SK-N-SH treated with all-trans-retinoic acid at 6 μM for 48 hours (cell line): ENCODE measurements around the gene MIER1.

Experiments
- CREB5 ChIP-seq: fragments of 250-450 bp; sonication (Bioruptor Pico); IDR thresholded peaks from 2 replicates; pipeline ENCODE4 v1.5.1; 2020; ENCODE audit warnings: low read depth, mild to moderate bottlenecking, moderate library complexity
- ISL1 ChIP-seq: fragments of 250-450 bp; sonication (Bioruptor Pico); IDR thresholded peaks from 2 replicates; pipeline ENCODE4 v2.1.2; 2022; ENCODE audit warnings: mild to moderate bottlenecking, moderate library complexity
- OSR1 ChIP-seq: fragments of 250-450 bp; sonication (Bioruptor Pico); IDR thresholded peaks from 2 replicates; pipeline ENCODE4 v1.8.0; 2022; ENCODE audit warnings: moderate library complexity, mild to moderate bottlenecking, inconsistent platforms
- POU6F1 ChIP-seq: fragments of 250-450 bp; sonication (Bioruptor Pico); IDR thresholded peaks from 2 replicates; pipeline ENCODE4 v1.8.0; 2021; ENCODE audit warnings: low read depth, mild to moderate bottlenecking, moderate library complexity, borderline replicate concordance
- PPARA ChIP-seq: fragments of 250-450 bp; sonication (Bioruptor Pico); IDR thresholded peaks from 2 replicates; pipeline ENCODE4 v1.5.0; 2020; ENCODE audit warnings: mild to moderate bottlenecking, borderline replicate concordance
- RARB ChIP-seq: fragments of 250-450 bp; sonication (Bioruptor Pico); IDR thresholded peaks from 2 replicates; pipeline ENCODE4 v1.8.0; 2021; ENCODE audit warnings: mild to moderate bottlenecking, moderate library complexity
- TCF4 ChIP-seq: fragments of 250-450 bp; sonication (Bioruptor Pico); IDR thresholded peaks from 2 replicates; pipeline ENCODE4 v1.8.0; 2021; ENCODE audit warnings: mild to moderate bottlenecking, moderate library complexity, borderline replicate concordance
- ZFP3 ChIP-seq: fragments of 250-450 bp; sonication (Bioruptor Pico); IDR thresholded peaks from 2 replicates; pipeline ENCODE4 v1.5.0; 2020; ENCODE audit warnings: mild to moderate bottlenecking, moderate library complexity
- ZNF70 ChIP-seq: fragments of 450-650 bp; formaldehyde crosslinking; IDR thresholded peaks from 2 replicates; pipeline ENCODE4 v1.5.0; 2020; ENCODE audit warnings: mild to moderate bottlenecking, moderate library complexity
- ZNF8 ChIP-seq: fragments of 450-650 bp; formaldehyde crosslinking; IDR thresholded peaks from 2 replicates; pipeline ENCODE4 v1.5.0; 2020; ENCODE audit warnings: mild to moderate bottlenecking, moderate library complexity
- TF ChIP-seq, protein P1 (sequence below): fragments of 250-450 bp; sonication (Bioruptor Pico); IDR thresholded peaks from 2 replicates; pipeline ENCODE4 v1.8.0; 2020; ENCODE audit warnings: mild to moderate bottlenecking, moderate library complexity, borderline replicate concordance

- TF ChIP-seq CREB5 (CRISPR knock-in tag) (no peak), RARB (CRISPR knock-in tag) (no peak), ZFP3 (no peak), OSR1 (CRISPR knock-in tag) (no peak), ISL1 (CRISPR knock-in tag) (no peak), ZNF8 (no peak), TCF4 (no peak), PPARA (no peak), ZNF70 (CRISPR knock-in tag) (no peak), POU6F1 (no peak)
- TF ChIP-seq, protein P1, sequence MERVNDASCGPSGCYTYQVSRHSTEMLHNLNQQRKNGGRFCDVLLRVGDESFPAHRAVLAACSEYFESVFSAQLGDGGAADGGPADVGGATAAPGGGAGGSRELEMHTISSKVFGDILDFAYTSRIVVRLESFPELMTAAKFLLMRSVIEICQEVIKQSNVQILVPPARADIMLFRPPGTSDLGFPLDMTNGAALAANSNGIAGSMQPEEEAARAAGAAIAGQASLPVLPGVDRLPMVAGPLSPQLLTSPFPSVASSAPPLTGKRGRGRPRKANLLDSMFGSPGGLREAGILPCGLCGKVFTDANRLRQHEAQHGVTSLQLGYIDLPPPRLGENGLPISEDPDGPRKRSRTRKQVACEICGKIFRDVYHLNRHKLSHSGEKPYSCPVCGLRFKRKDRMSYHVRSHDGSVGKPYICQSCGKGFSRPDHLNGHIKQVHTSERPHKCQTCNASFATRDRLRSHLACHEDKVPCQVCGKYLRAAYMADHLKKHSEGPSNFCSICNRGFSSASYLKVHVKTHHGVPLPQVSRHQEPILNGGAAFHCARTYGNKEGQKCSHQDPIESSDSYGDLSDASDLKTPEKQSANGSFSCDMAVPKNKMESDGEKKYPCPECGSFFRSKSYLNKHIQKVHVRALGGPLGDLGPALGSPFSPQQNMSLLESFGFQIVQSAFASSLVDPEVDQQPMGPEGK (CRISPR knock-in tag), result no peak
These were observed 26.7 kb downstream of the MIER1 start for GRCh38 chr1:66951513-66951912.
